Dedifferentiated amniotic fluid mesenchymal stem cell (primary cell): Measurements from ENCODE around the gene FAM107B.

ENCODE experiments used
- DNase-seq: peaks from one replicate; pipeline ENCODE4 v3.0.0-alpha.2; 2016; ENCODE audit errors: extremely low spot score

Gene FAM107B

DNA sequence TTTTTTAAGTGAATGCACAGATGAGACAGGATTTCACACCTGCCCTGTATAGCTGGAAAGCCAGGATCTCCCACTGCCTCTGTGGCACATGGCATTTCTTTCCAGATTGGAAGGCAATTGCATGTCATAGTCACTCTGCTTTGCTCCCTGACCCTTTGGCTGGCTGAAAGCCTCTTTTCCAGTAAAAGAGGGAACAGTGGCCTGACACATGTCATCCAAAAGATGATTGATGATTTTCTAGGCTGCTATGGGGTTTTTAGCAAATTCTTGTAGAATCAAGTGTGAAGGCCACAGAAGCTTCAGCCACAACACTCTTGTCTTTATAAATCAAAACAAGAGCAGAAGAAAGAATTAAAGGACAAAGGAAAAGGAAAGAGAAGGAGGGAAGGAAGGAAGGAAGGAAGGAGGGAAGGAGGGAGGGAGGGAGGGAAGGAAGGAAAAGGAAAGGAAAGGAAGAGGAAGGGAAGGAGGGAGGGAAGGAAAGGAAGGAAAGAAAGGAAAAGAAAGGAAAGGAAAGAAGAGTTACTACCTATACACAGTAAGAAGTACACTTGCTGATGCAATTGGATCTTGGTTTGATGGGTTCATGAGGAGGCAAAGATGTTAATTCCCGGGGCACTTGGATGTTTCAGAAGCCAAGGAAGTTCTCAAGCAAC is 285.0 kb downstream of the FAM107B start:
- DNase-seq, result no peak

- no peak for DNase-seq
Measured at GRCh38 chr10:14487488-14487883, 287.2 kb downstream of the FAM107B start.

DNA sequence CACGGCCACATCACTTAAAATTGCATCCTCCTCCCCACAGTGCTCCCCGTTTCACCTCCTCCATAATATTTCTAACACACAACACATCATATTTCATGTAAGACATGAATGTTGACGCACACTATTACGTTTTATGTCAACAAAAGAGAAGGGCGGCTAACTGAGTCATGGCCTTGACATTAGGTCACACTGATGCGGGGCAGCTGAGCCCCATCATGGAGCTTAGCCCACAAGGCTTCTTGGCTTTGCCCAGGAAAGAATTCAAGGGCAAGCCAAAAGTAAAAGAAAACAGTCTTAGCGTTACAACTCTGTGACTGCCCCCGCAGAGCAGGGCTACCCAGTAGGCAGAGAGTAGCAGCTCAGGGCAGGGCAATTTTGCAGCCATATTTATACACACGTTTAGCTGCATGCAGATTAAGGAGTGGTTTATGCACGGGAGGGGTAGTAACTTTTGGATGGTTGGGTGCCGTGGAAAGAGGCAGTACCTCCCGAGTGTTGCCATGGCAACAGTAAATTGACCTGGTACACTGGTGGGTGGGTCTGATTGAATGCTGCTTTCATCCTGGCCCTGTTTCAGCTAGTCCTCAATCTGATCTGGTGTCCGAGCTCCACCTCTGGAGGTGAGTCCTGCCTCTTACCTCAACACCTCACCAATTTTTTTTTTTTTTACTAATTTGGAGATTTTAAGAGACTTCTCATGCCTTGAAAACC is 287.8 kb downstream of the FAM107B start:
- DNase-seq, result no peak

GRCh38 chr10:14485986-14486385 is 288.7 kb downstream of the FAM107B start:
- no peak for DNase-seq

DNA sequence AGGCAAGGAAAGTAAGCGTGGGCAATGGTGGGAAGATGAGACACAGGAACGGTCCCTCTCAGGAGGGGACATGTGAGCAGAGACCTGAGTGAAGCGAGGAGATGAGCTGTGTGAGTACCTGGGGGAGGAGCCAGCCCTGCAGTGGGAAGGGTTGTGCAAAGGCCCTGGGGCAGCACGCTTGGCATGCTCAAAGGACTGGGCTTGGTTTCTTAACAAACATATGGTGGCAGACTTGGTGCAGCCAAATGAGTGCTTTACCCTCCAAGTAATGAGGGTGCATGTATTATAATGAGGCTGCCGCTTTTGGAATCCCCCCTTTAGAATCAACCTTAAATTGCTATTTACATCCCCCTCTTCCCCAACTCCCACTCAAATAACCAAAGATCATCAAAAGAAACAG is 291.3 kb downstream of the FAM107B start:
- DNase-seq, result no peak

DNA sequence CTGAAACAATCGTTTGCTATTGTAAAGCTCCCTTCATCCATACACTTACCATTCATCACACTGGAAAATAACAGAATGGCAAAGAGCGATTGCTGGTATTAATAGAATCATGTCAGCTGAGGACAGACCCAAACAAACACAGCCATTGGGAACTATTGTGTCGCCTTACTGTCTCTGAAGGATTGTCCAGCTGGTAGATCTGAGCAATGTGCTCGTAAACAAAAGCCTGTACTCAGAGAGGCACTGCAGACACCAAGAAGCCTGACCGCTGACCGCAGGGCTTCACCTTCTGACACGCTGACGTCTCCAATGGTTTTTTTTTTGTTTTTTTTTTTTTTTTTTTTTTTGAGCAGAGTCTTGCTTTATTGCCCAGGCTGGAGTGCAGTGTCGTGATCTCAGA is 292.9 kb downstream of the FAM107B start:
- DNase-seq, result no peak

DNA sequence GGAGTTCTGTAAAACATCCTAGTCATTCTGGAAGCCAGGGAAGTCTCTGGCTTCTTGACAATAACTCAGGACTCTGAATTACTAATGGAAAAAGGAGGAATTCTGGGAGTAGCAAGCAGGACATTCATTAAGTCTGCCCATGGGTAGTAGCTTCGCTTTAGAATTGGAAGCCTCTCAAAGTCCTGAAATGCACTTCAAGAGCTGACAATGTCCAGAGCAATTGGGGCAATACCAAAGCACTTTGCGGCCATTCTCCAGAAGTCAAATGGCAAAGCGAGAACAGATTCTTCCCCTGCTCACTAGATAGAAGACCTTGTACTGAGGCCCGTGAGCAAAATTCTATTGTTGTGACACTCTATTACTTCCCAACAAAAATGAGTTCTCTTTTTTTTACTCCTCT is 293.7 kb downstream of the FAM107B start:
- DNase-seq, result no peak

GRCh38 chr10:14478604-14479003 is 296.1 kb downstream of the FAM107B start:
- DNase-seq, result peak; percentile 92

DNA sequence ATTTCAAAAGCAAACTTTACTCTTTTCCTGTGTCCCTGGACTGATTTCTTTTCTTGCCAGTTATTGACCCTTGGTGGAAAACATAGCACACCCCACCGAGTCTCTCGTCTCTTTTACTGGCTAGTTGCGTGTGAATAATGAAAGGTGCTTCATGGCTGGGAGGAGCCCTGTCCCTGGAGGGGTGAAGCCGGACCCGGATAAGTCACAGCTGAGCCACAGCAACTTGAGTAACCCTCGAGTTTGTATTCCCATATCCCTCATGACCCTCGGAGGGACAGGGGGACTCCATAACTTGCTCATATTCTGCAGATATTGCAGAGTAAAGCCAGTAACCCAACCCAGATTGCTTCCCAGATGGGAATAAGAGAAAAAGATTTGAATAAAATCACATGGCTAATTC is 296.5 kb downstream of the FAM107B start:
- DNase-seq, result no peak

GRCh38 chr10:14477408-14477710 is 297.3 kb downstream of the FAM107B start:
- DNase-seq, result no peak

DNA sequence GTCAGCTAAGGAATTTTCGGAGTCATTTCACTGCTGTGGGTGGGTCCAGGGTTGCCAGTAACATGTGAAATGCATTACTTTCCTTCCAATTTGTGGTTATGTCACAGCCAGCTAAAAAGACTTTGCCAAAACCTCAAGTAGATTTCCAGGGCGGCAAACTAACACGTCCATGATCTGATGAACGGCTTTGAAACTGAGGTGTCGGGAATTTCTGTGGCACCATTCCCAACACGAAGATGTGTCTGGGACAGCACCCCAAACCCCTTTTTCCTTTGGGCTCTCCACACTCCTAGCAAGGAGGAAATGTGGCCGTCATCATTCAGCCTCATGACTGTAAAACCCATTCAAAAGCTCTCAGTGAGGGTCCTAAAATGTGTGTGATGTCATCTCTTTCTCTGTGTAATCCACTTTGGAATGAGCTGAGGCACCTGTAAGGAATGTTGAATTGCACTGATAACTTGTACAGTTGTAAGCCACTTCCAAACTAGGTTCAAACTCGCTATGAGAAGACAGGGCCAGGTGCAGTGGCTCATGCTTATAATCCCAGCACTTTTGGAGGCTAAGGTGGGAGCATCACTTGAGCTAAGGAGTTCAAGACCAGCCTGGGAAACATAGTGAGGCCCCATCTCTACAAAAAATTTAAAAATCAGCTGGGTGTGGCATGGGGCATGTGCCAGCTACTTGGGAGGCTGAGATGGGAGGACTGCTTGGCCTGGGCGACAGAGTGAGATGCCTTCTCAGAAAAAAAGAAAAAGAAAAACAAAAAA is 297.9 kb downstream of the FAM107B start:
- DNase-seq, result peak; percentile 28

DNA sequence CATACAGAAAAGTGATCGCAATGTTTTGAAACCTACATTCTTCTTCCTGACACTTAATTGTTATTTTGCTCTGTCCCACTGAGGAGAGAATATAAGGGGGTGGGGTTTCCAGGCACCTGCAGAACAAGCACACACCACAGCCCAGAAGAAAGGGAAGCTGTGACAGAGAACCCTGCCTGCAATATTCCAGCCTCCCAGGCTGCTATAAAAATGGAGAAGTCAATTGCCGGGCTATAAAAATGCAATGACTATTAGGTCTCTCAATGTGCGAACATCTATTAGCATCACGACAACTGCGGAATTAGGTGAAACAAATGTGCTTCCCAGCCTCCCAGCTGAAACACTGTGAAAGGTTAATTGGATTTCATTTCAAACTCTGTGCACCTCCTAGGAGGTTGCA is 298.7 kb downstream of the FAM107B start:
- no peak for DNase-seq

DNA sequence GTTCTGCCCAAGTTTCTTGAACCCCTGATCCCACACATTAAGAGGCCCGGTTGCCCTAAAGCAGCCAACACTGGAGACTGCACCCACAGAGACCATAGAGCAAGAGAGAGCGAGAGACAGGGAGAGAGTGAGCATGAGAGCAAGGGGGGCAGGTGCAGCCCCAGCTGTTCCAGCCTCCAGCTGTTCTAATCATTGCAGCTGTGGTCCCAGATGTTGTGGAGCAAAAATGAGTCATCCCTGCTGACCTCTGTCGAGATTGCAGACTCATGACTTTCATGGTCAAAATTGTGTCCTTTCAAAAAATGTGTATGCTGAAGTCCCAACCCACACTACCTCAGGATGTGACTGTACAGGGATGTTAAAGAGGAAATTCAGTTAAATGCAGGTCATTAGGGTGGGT is 300.0 kb downstream of the FAM107B start:
- DNase-seq, result no peak

- DNase-seq, result no peak
Measured at GRCh38 chr10:14470920-14471319, 303.8 kb downstream of the FAM107B start.

- DNase-seq, result no peak
Measured at GRCh38 chr10:14468726-14469125, 306.0 kb downstream of the FAM107B start.
